ENCODE results near the gene IL10. TPM values are rescaled to one million over a fixed set of nuclear protein-coding genes. Genes with fewer than 3 reads are reported as not detected.

Gene IL10
- total RNA-seq, 2 donors from 2014 or later: 5.2 to 6.1 TPM

- intact Hi-C loops (cut with DNase I): no loop called here
- no peak for DNase-seq (ENCODE audit: low spot score)
These were observed 49.4 kb downstream of the IL10 start for GRCh38 chr1:206722751-206723461.

GRCh38 chr1:206721454-206721853 is 50.8 kb downstream of the IL10 start:
- intact Hi-C loops (cut with DNase I): no loop called here
- no peak for DNase-seq (ENCODE audit: low spot score)

- intact Hi-C loops (cut with DNase I): no loop called here
- DNase-seq (ENCODE audit: low spot score): no peak
These were observed 53.0 kb downstream of the IL10 start for GRCh38 chr1:206719169-206719839.

GRCh38 chr1:206717674-206717989 is 54.7 kb downstream of the IL10 start:
- no peak for DNase-seq (ENCODE audit: low spot score)
- intact Hi-C loops (cut with DNase I): no loop called here

Other genes starting within 250 kb of the IL10 start
- gene EIF2D, start 160.0 kb downstream of the IL10 start, total RNA-seq: 10 to 100 TPM; 32.4 to 34.3 TPM
- gene DYRK3, start 137.0 kb downstream of the IL10 start, total RNA-seq: 10 to 100 TPM in 1 of 2 donors, 1 to 10 TPM in 1; 8.4 to 10.7 TPM
- gene MAPKAPK2, start 87.6 kb downstream of the IL10 start, total RNA-seq: 100 to 1,000 TPM in 1 of 2 donors, 10 to 100 TPM in 1; 69.0 to 102 TPM
- not detected for gene IL19, start 1.7 kb downstream of the IL10 start, total RNA-seq
- gene IL20, start 93.1 kb upstream of the IL10 start, total RNA-seq: not detected
- gene IL24, start 124.9 kb upstream of the IL10 start, total RNA-seq: not detected
- 1 to 10 TPM; 1.4 to 3.3 TPM for gene FCMR, start 149.4 kb upstream of the IL10 start, total RNA-seq
- under 1 TPM; 0.33 to 0.79 TPM for gene PIGR, start 174.0 kb upstream of the IL10 start, total RNA-seq
- gene FCAMR, start 198.0 kb upstream of the IL10 start, total RNA-seq: not detected

Measured in posterior vena cava (tissue), 2 donors.